RWPE1 (cell line): ENCODE data around the gene ARL16.

Experiments used
- CTCF ChIA-PET: fragments of 350-600 bp; sonication (Branson Sonifier 250); formaldehyde crosslinking; extraction: SDS; loops from one replicate; lab custom pipeline; 2021; lab: Yijun Ruan, JAX
- POLR2A ChIA-PET: fragments of 400-600 bp; formaldehyde crosslinking; extraction: SDS; loops from one replicate; lab custom pipeline; 2020; ENCODE audit warnings: antibody characterized with exemption; ENCODE audit not compliant: low non-redundant PET; lab: Yijun Ruan, JAX
- DNase-seq: peaks from one replicate; pipeline ENCODE4 v3.0.0; 2012; ENCODE audit warnings: low spot score
- H3K27ac ChIP-seq: fragments of 450-650 bp; 2 replicates; pipeline ENCODE4 v1.5.1; 2017
- TF ChIP-seq, protein P1 (sequence below): fragments of 450-650 bp; conservative IDR thresholded peaks from 2 replicates; pipeline ENCODE4 v1.5.1; 2017; ENCODE audit warnings: low read depth, mild to moderate bottlenecking

The ARL16 gene

DNA sequence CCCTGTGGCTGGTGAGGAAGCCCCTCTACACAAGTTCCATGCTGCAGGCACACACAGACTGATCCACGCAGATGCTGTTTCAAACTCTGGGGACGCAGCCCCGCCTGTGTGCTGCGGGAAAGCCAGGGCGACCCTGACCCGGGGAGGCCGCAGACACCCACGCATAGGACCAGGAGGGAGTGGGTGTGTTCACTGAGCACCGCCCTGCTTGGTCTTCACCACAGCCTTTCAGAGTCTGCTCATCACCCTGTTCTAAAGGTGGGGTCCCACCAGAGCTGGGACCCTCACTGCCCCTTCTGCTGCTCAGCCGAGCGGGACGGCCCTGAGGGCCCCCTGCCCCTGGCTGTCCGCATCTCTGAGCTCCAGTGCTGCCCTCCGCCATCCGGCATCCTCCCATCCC is 39.1 kb downstream of the ARL16 start:
- TF ChIP-seq, protein P1, sequence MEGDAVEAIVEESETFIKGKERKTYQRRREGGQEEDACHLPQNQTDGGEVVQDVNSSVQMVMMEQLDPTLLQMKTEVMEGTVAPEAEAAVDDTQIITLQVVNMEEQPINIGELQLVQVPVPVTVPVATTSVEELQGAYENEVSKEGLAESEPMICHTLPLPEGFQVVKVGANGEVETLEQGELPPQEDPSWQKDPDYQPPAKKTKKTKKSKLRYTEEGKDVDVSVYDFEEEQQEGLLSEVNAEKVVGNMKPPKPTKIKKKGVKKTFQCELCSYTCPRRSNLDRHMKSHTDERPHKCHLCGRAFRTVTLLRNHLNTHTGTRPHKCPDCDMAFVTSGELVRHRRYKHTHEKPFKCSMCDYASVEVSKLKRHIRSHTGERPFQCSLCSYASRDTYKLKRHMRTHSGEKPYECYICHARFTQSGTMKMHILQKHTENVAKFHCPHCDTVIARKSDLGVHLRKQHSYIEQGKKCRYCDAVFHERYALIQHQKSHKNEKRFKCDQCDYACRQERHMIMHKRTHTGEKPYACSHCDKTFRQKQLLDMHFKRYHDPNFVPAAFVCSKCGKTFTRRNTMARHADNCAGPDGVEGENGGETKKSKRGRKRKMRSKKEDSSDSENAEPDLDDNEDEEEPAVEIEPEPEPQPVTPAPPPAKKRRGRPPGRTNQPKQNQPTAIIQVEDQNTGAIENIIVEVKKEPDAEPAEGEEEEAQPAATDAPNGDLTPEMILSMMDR = no peak
- no peak overlapping the region for H3K27ac ChIP-seq
- DNase-seq = no peak
- CTCF ChIA-PET = no interaction called here
- POLR2A ChIA-PET = no interaction called here

DNA sequence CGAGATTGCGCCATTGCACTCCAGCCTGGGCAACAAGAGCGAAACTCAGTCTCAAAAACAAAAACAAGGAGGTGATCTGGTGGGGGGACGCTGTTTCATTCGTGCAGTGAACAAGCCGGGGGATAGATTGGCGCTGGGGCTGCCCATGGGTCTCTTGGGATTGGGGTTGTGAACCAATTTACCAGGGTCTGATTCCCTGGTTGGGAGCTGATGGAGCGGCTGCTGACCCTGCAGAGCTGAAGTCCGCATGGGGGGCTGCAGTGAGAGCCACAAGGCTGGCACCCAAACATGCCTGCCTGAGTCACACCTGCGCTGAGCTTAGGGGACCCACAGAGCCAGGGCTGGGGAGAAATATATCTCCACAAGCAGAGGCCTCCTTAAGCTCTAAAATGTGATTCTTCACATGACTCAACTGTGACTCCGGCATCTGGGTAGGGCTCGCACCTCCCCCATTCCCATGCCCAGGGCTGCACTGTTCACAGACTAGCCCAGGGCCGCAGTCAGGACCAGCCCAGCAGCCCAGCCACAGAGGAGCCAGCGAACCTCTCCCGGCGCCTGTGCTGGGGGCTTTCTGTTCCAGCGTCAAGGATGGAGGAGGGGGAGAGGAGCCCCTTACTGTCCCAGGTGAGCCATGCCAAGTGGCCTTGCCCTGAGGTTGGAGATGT is 41.6 kb downstream of the ARL16 start:
- ChIA-PET POLR2A (no interaction called here), CTCF (no interaction called here)
- peak overlapping the region; percentile 80 for H3K27ac ChIP-seq
- TF ChIP-seq, protein P1 = no peak
- peak; percentile 92 for DNase-seq

DNA sequence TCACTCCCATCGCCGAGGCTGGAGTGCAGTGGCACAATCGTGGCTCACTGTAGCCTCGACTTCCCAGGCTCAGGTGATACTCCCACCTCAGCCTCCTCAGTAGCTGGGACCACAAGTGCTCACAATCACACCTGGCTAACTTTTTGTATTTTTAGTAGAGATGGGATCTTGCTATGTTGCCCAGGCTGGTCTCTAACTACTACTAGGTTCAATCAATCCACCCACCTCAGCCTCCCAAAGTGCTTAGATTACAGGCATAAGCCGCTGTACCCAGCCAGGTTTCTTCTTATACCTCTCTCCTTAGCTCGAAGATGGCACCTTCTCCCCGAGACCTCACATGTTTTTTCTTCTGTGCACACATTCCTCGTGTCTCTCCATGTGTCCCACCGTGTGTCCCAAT is 43.6 kb downstream of the ARL16 start:
- ChIA-PET CTCF (interaction anchor here (0.6 kb wide), 1 partner anchor 417 kb away, joined by 4 read pairs; the partner anchor contains the start of gene CEP131), POLR2A (no interaction called here)
- TF ChIP-seq, protein P1 = no peak

DNA sequence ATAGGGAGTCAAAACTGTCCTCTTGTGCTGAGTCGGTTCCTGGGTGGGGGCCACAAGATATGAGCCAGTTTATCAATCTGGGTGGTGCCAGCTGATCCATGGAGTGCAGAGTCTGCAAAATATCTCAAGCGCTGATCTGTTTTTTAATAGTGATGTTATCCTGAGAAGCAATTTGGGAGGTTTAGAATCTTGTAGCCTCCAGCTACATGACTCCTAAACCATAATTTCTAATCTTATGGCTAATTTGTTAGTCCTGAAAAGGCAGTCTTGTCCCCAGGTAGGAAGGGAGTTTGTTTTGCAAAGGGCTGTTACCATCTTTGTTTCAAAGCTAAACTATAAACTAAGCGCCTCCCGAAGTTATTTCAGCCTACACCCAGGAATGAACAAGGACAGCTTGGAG is 44.9 kb downstream of the ARL16 start:
- no peak overlapping the region for H3K27ac ChIP-seq
- ChIA-PET POLR2A (no interaction called here), CTCF (interaction anchor here (0.6 kb wide), 1 partner anchor 37 kb away, joined by 3 read pairs; no protein-coding TSS in a partner anchor)
- DNase-seq = no peak
- TF ChIP-seq, protein P1 = no peak

More for the DNA sequence above, 43.6 kb downstream of the ARL16 start:
- H3K27ac ChIP-seq = peak overlapping the region; percentile 2; the same call in 1 of the 2 replicates
- DNase-seq = no peak

DNA sequence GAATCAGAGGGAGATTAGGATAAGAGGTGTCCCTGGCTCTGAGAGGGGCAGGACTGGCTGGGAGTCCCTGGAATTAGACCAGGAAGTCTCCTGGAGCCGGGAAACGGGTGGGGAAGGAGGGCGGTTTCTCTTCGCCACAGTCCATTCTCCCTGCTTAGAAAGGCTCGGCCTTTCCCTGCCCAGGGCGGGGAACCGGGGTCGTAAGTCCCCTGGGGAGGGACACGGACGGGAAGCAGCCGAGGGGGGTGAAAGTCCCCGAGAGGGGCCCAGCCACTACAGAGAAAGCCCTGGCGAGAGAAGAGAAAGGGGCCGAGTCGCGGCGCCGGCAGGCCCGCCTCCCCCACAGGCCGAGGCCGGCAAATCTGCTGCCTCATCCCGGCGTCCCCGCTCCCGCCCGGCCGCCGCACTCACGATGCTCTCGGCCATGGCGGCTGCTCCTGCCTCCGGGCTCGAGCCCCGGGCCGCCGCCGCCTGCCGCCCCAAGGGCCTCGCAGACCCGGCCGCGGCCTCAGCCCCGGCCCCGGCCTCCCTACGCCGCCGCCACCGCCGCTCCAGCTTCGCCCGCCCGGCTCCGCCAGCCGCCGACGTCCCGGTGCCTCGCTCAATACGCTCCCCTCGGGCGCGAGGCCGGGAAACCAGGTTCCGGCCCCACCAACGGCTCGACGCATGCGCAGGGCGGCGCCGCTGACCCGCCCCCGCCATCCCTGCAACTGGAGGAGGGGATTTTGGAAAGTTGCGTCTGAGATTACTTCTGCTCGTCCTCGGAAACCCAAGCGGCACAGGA is 46.9 kb downstream of the ARL16 start, which contains the start of the genes NPLOC4 and TSPAN10:
NPLOC4 (minus strand) TSS at position 608 of the 784 bp plus-strand sequence; CDS start at position 426, 182 bp downstream.
TSPAN10 (plus strand) TSS at position 692 of the 784 bp plus-strand sequence. CDS start 5,217 bp downstream, outside the sequence.
- CTCF ChIA-PET = no interaction called here
- peak within 1 kb of the TSS; percentile 88 for H3K27ac ChIP-seq
- POLR2A ChIA-PET = interaction anchor here (0.6 to 1.0 kb wide), 2 partner anchors 29 to 30 kb away, joined by 3 to 4 read pairs; partner anchors contain the start of gene CCDC137
- DNase-seq = peak; percentile 98
- TF ChIP-seq, protein P1 = no peak

DNA sequence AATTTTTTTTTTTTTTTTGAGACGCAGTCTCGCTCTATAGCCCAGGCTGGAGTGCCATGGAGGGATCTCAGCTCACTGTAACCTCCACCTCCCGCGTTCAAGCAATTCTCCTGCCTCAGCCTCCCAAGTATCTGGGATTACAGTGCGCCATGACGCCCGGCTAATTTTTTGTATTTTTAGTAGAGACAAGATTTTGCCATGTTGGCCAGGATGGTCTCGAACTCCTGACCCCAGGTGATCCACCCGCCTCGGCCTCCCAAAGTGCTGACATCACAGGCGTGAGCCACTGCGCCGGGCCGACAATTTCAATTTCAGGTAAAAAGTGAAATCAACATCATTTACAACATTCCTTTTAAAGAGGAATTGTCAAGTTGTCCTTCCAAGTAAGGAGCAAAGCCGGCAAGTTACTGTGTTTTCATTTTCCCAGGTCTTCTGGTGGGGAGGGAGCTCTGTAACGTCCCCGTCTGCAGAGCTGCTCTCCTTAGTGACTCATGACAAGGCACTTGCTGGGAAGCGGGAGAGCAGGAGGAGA is 47.6 kb downstream of the ARL16 start:
- ChIA-PET POLR2A (interaction anchor here (0.6 to 1.0 kb wide), 2 partner anchors 29 to 31 kb away, joined by 3 to 4 read pairs; partner anchors contain the start of gene CCDC137), CTCF (interaction anchor here (0.6 kb wide), 2 partner anchors 11 to 62 kb away, joined by 3 to 4 read pairs; no protein-coding TSS in a partner anchor)
- no peak for DNase-seq
- peak overlapping the region; percentile 88 for H3K27ac ChIP-seq
- TF ChIP-seq, protein P1 = no peak
